LNCaP clone FGC (cell line): ENCODE results near the gene TM9SF4.

Source experiments
- DNase-seq: peaks from one replicate; pipeline ENCODE4 v3.0.0-alpha.2; 2011; ENCODE audit warnings: low read depth
- H3K4me3 ChIP-seq: 2 replicates; pipeline ENCODE4 v1.5.1; 2011; ENCODE audit warnings: mild to moderate bottlenecking, low read depth, low read length, control low read depth
- TF ChIP-seq, protein P1 (sequence below): IDR thresholded peaks from 2 replicates; pipeline ENCODE4 v1.5.1; 2012; ENCODE audit warnings: mild to moderate bottlenecking; ENCODE audit not compliant: control insufficient read depth, insufficient read depth; ENCODE audit errors: extremely low read depth

Gene TM9SF4

DNA sequence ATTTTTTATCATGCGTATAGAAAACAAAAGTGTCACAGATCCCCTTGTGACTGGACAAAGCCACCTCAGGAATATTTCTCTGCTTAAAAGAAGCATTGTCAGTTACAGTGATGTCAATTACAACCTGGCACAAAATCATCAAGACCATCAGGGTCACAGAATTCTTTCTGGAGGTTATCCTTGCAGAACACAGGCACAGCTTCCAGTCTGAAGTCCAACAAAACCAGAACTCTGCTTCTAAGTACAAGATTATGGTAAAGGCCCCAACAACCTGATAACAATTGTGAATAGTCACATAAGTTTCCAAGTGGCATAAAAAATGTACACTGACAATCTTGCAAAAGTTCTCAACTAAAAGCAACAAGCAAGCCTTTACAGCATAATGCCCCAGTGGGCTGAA, 77.0 kb downstream of the TM9SF4 start:
- no peak for DNase-seq
- H3K4me3 ChIP-seq = no peak overlapping the region
- TF ChIP-seq, protein P1, sequence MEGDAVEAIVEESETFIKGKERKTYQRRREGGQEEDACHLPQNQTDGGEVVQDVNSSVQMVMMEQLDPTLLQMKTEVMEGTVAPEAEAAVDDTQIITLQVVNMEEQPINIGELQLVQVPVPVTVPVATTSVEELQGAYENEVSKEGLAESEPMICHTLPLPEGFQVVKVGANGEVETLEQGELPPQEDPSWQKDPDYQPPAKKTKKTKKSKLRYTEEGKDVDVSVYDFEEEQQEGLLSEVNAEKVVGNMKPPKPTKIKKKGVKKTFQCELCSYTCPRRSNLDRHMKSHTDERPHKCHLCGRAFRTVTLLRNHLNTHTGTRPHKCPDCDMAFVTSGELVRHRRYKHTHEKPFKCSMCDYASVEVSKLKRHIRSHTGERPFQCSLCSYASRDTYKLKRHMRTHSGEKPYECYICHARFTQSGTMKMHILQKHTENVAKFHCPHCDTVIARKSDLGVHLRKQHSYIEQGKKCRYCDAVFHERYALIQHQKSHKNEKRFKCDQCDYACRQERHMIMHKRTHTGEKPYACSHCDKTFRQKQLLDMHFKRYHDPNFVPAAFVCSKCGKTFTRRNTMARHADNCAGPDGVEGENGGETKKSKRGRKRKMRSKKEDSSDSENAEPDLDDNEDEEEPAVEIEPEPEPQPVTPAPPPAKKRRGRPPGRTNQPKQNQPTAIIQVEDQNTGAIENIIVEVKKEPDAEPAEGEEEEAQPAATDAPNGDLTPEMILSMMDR = no peak

DNA sequence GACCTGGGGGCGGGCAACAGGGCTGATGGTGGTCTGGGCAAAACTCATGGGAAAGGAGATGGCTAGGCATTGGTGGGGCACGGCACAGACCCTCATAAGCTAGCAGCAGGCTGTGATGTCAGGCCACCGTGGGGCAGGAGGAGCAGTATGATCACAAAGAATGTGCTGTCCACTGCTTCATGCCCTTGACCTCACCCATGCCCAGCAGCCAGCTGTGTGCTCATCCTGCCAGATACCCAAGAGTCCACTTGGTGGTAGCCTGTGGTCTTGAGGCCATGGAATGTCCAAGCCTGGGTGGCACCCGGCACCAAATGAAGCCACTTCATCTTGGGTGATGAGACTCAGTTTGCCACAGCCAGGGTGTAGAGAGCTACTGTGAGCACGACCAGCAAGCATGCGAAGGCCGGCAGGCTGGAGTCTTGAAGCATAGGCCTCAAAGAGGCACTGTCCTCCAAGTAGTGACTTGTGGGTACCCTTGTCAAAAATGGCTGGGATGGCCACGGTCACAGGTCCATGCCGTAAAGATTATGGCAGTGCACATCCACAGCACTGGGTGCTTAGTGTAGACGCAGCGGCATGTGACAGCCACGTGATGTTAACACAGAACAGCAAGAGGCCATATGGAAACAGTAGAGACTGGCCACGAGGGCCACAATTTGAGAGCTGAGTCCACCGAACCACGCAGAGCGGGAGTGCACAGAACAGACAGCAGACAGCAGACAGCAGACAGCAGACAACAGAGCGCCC, 79.0 kb downstream of the TM9SF4 start:
- H3K4me3 ChIP-seq = no peak overlapping the region
- DNase-seq = no peak
- TF ChIP-seq, protein P1 = no peak

- TF ChIP-seq, protein P1 = no peak
- DNase-seq = no peak
- no peak overlapping the region for H3K4me3 ChIP-seq
These were observed 79.6 kb downstream of the TM9SF4 start for GRCh38 chr20:32189123-32189410.

DNA sequence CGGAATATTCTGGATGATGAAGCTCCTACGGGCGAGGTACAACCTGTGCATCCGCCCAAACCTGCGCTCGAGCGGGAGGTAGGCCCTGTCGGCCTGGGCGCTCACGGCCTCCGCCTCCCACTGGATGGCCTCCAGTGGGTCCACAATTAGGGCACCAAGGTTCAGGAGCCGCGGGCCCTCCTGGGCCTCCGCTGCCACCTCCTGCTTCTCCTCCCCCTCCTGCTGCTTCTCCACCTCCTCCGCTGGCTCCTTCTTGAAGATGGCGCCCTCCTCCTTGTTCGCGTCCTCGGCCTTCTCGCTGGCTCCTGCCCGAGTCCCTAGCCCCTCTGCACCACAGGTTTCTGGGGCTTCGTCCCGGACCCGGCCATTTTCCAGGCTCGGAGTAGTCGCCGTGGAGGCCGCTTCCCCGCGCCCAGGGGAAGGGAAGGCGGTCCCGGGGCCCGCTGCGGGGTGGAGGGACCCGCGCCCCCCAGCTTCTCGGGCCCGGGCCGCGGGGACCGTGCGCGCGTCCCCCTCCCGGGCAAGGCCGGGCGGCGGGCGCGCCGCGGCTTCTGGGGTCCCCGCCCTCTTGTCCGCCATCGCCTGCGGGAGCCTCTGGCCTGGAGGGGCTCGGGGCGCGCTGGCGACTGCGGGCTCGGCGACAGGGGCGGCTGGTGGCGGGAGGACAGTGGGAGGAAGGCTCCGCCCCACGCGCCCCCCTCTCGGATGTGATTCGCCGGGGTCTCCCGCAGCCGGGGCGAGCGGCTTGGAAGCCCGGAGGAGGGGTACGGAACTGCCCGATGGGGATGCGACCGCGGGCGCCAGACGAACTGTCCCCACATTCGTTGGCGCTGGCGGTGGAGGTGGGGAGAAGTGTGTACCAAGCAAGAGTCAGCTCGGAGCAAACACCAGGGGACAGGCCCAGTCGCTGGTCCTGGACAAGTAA, 80.4 kb downstream of the TM9SF4 start:
- H3K4me3 ChIP-seq = no peak overlapping the region
- DNase-seq = no peak

DNA sequence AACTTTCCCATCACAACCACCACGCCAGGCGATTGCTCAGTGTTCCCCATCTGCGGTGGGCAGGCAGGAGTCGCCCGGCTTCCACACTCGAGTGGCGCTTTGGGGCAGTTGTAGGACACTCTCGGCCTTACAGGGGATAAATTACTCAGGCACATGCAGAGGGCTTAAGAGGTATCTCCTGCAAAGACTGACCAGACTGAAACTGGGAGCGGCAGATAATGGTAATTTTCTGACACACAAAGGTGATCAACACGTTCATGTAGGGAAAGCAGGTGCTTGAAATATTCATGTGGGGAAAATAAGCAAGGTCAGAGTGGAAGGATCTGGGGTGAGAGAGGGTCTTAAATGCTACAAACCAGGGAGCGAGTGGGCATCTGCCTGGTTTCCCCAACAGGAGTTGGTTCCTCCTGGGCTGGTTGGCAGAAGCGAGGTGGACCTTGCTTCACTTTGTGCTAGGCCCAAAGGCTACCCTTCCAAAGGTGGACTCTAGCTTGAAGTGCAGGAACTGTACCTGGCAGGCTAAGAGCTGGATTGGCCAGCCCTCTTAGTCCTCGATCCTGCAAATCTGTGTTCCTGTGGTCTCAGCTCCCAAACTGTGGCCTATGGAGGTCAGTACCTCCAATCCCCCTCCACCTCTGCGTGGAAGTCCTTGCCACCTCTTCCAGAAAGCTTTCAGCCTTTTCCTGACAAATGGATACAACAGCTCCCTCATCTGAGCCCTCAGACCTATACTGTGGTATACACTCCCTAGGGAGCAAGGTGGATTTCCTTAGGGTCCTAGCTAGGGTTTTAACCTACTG, 81.3 kb downstream of the TM9SF4 start:
- TF ChIP-seq, protein P1 = no peak
- DNase-seq = no peak

More for the DNA sequence above, 80.4 kb downstream of the TM9SF4 start:
- TF ChIP-seq, protein P1 = no peak

DNA sequence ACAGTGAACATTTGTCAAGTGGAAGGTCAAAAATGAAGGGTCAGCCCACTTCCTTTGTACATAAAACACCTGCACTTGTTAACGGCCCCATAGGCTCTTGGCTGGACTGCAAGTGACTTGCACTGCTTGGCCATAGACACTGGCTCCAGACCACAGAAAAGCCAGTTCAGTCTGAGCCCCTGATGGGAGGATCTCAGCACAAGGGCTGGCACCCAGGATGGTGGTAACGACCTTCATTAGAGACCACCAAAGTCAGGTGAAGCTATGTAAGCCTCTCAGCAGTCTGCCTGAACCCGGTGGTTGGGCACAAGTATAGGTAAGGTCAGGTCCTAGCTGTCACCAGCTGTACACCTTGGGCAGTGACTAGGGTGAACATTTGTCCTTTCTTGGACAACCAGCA, 81.9 kb downstream of the TM9SF4 start:
- no peak for DNase-seq
- TF ChIP-seq, protein P1 = no peak
- H3K4me3 ChIP-seq = no peak overlapping the region

More for the DNA sequence above, 81.3 kb downstream of the TM9SF4 start:
- no peak overlapping the region for H3K4me3 ChIP-seq
